ENCODE results near the gene FRAS1. TPM values are rescaled to one million over a fixed set of nuclear protein-coding genes. Genes with fewer than 3 reads are reported as not detected.

FRAS1 gene
- total RNA-seq, 1 donor from 2014 or later = 8.8 TPM

DNA sequence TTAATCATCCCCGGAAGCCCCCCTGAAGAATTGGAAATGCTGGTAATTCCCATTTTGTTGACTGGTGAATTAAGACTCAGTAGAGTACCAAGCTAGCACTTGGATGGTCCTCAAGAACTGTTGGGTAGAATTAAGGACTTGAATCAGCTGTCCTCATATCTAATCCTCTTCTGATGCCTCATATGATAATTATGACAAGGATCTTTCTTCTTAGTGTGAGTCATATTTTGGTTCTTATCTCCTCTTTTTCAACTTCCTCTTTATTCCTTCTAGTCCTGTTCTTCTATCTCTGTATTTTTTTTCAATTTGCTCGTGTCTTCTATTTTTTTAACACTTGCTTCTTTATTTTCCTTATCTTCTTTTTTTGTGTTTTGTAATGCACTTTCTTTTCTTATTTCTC lies 288.1 kb downstream of the FRAS1 start:
- intact Hi-C loops (cut with DNase I) = no loop called here
- Histone ChIP-seq H3K9me3 (no peaks in the 10 kb centered on the region), H3K4me1 (no peaks in the 10 kb centered on the region), H3K27ac (no peak overlapping the region), H3K36me3 (no peaks in the 10 kb centered on the region), H3K4me3 (no peak overlapping the region), H3K27me3 (no peaks in the 10 kb centered on the region)
- TF ChIP-seq, protein P1, sequence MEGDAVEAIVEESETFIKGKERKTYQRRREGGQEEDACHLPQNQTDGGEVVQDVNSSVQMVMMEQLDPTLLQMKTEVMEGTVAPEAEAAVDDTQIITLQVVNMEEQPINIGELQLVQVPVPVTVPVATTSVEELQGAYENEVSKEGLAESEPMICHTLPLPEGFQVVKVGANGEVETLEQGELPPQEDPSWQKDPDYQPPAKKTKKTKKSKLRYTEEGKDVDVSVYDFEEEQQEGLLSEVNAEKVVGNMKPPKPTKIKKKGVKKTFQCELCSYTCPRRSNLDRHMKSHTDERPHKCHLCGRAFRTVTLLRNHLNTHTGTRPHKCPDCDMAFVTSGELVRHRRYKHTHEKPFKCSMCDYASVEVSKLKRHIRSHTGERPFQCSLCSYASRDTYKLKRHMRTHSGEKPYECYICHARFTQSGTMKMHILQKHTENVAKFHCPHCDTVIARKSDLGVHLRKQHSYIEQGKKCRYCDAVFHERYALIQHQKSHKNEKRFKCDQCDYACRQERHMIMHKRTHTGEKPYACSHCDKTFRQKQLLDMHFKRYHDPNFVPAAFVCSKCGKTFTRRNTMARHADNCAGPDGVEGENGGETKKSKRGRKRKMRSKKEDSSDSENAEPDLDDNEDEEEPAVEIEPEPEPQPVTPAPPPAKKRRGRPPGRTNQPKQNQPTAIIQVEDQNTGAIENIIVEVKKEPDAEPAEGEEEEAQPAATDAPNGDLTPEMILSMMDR (IDR thresholded peaks at IDR 0.05) = no peak
- no peak for TF ChIP-seq POLR2AphosphoS5 (IDR thresholded peaks at IDR 0.05; ENCODE audit: insufficient read depth in 1 of 2, low read depth in 1 of 2)
- DNase-seq (ENCODE audit: extremely low spot score in 2 of 2) = no peak

GRCh38 chr4:78346222-78346621 lies 289.1 kb downstream of the FRAS1 start:
- Histone ChIP-seq H3K4me3 (no peak overlapping the region), H3K4me1 (no peaks in the 10 kb centered on the region), H3K9me3 (no peaks in the 10 kb centered on the region), H3K36me3 (no peaks in the 10 kb centered on the region), H3K27ac (no peak overlapping the region), H3K27me3 (no peaks in the 10 kb centered on the region)
- intact Hi-C loops (cut with DNase I) = no loop called here
- no peak for DNase-seq (ENCODE audit: extremely low spot score in 2 of 2)
- TF ChIP-seq, protein P1 (IDR thresholded peaks at IDR 0.05) = no peak
- TF ChIP-seq POLR2AphosphoS5 (IDR thresholded peaks at IDR 0.05; ENCODE audit: insufficient read depth in 1 of 2, low read depth in 1 of 2) (no peak), POLR2A (IDR thresholded peaks at IDR 0.05) (no peak)

DNA sequence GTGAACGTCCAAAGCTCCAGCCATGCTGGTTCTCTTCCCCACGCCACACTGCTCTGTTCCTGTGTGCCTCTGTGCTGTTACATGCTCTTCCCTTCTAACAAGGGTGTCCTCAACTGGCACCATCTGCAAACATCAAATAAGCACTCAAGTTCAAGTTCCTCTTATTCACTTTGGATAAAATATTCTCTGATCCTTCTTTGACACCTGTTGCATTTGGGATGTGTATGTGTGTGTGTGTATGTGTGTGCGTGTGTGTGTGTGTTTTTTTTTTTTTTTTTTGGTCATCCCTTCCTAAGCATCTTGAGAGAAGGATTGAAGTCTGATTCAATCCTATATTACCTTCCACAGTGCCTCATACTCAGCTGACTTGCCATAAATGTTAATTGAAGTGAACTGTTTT lies 290.4 kb downstream of the FRAS1 start:
- H3K36me3 ChIP-seq = no peaks in the 10 kb centered on the region
- no peaks in the 10 kb centered on the region for H3K4me1 ChIP-seq
- TF ChIP-seq, protein P1 (IDR thresholded peaks at IDR 0.05) = no peak
- no peak for TF ChIP-seq POLR2A (IDR thresholded peaks at IDR 0.05)
- TF ChIP-seq POLR2AphosphoS5 (IDR thresholded peaks at IDR 0.05; ENCODE audit: insufficient read depth in 1 of 2, low read depth in 1 of 2) = no peak
- no peaks in the 10 kb centered on the region for H3K27me3 ChIP-seq
- H3K4me3 ChIP-seq = no peak overlapping the region
- no peaks in the 10 kb centered on the region for H3K9me3 ChIP-seq
- no peak for DNase-seq (ENCODE audit: extremely low spot score in 2 of 2)
- intact Hi-C loops (cut with DNase I) = no loop called here
- H3K27ac ChIP-seq = no peak overlapping the region

- H3K9me3 ChIP-seq = no peaks in the 10 kb centered on the region
- TF ChIP-seq, protein P1 (IDR thresholded peaks at IDR 0.05) = no peak
- no peak for TF ChIP-seq POLR2A (IDR thresholded peaks at IDR 0.05)
- no peak for TF ChIP-seq POLR2AphosphoS5 (IDR thresholded peaks at IDR 0.05; ENCODE audit: insufficient read depth in 1 of 2, low read depth in 1 of 2)
- intact Hi-C loops (cut with DNase I) = no loop called here
Observed at GRCh38 chr4:78353921-78354320, 296.8 kb downstream of the FRAS1 start.

GRCh38 chr4:78354782-78355181 lies 297.7 kb downstream of the FRAS1 start:
- no peaks in the 10 kb centered on the region for H3K36me3 ChIP-seq
- H3K27ac ChIP-seq = no peak overlapping the region
- H3K4me1 ChIP-seq = no peaks in the 10 kb centered on the region
- H3K4me3 ChIP-seq = no peak overlapping the region
- intact Hi-C loops (cut with DNase I) = no loop called here
- H3K27me3 ChIP-seq = no peaks in the 10 kb centered on the region
- DNase-seq (ENCODE audit: extremely low spot score in 2 of 2) = no peak
- TF ChIP-seq, protein P1 (IDR thresholded peaks at IDR 0.05) = no peak
- TF ChIP-seq POLR2AphosphoS5 (IDR thresholded peaks at IDR 0.05; ENCODE audit: insufficient read depth in 1 of 2, low read depth in 1 of 2) (no peak), POLR2A (IDR thresholded peaks at IDR 0.05) (no peak)
- H3K9me3 ChIP-seq = no peaks in the 10 kb centered on the region

More at GRCh38 chr4:78353921-78354320, 296.8 kb downstream of the FRAS1 start:
- no peak for DNase-seq (ENCODE audit: extremely low spot score in 2 of 2)
- Histone ChIP-seq H3K27ac (no peak overlapping the region), H3K27me3 (no peaks in the 10 kb centered on the region), H3K4me1 (no peaks in the 10 kb centered on the region), H3K36me3 (no peaks in the 10 kb centered on the region), H3K4me3 (no peak overlapping the region)

Data from vagina (tissue), 2 donors.